GM23338 (cell line): ENCODE data around the gene PRPF6. TPM values are rescaled to one million over a fixed set of nuclear protein-coding genes. Genes with fewer than 3 reads are reported as not detected.

ENCODE experiments used
- ATAC-seq: fragments of 200-7000 bp; cut with Tn5 transposase; 3 replicates; pipeline ENCODE4 v1.9.1; 2020
- DNase-seq: peaks from one replicate; pipeline ENCODE4 v3.0.0-alpha.2; 2015; ENCODE audit warnings: low spot score
- H2AFZ ChIP-seq: fragments of 200-600 bp; sonication (generic); 2 replicates; pipeline ENCODE4 v1.8.0; 2016; ENCODE audit warnings: antibody characterized with exemption, mild to moderate bottlenecking, moderate library complexity
- H3F3A ChIP-seq: fragments of 200-600 bp; sonication (generic); replicated peaks from 2 replicates; pipeline ENCODE4 v1.8.0; 2017; ENCODE audit warnings: antibody characterized with exemption, mixed run types, low read depth
- H3K27ac ChIP-seq: fragments of 200-600 bp; sonication (generic); 2 replicates; pipeline ENCODE4 v1.6.1; 2016; ENCODE audit warnings: low read depth
- H3K27me3 ChIP-seq: fragments of 200-600 bp; sonication (generic); 2 replicates; pipeline ENCODE4 v1.8.0; 2016; ENCODE audit warnings: mild to moderate bottlenecking, mixed run types, moderate library complexity; ENCODE audit not compliant: insufficient read depth
- H3K36me3 ChIP-seq: fragments of 200-600 bp; sonication (generic); 2 replicates; pipeline ENCODE4 v1.8.0; 2016; ENCODE audit warnings: mild to moderate bottlenecking; ENCODE audit not compliant: insufficient read depth
- H3K4me1 ChIP-seq: fragments of 200-600 bp; sonication (generic); 2 replicates; pipeline ENCODE4 v1.8.0; 2016; ENCODE audit warnings: mild to moderate bottlenecking, moderate library complexity; ENCODE audit not compliant: insufficient read depth
- H3K4me2 ChIP-seq: fragments of 200-600 bp; sonication (generic); 2 replicates; pipeline ENCODE4 v1.7.1; 2017; ENCODE audit warnings: mixed run types
- H3K4me3 ChIP-seq: fragments of 200-600 bp; sonication (generic); 2 replicates; pipeline ENCODE4 v1.6.1; 2016; ENCODE audit warnings: mixed run types
- H3K79me2 ChIP-seq: fragments of 200-600 bp; sonication (generic); replicated peaks from 2 replicates; pipeline ENCODE4 v1.8.0; 2017; ENCODE audit warnings: mild to moderate bottlenecking; ENCODE audit not compliant: insufficient read depth
- H3K9me2 ChIP-seq: fragments of 200-600 bp; sonication (generic); 2 replicates; pipeline ENCODE4 v1.8.0; 2017; ENCODE audit not compliant: insufficient read depth
- H4K20me1 ChIP-seq: fragments of 200-600 bp; sonication (generic); replicated peaks from 2 replicates; pipeline ENCODE4 v1.8.0; 2017; ENCODE audit warnings: mild to moderate bottlenecking; ENCODE audit not compliant: insufficient read depth
- H3K27ac Mint-ChIP-seq: 2 replicates; pipeline ENCODE4 v1.8.0; 2020; ENCODE audit warnings: inconsistent platforms, mild to moderate bottlenecking, moderate library complexity, mixed read lengths
- H3K27me3 Mint-ChIP-seq: 3 replicates; pipeline ENCODE4 v1.8.0; 2022; ENCODE audit warnings: low read depth, mild to moderate bottlenecking, moderate library complexity, mixed read lengths, inconsistent platforms; ENCODE audit not compliant: insufficient read depth, poor library complexity
- H3K36me3 Mint-ChIP-seq: 3 replicates; pipeline ENCODE4 v1.8.0; 2021; ENCODE audit warnings: low read depth, mild to moderate bottlenecking, inconsistent platforms, moderate library complexity, mixed read lengths
- H3K4me1 Mint-ChIP-seq: 3 replicates; pipeline ENCODE4 v1.8.0; 2020; ENCODE audit warnings: mild to moderate bottlenecking, inconsistent platforms, mixed read lengths
- H3K4me3 Mint-ChIP-seq: 3 replicates; pipeline ENCODE4 v1.8.0; 2021; ENCODE audit warnings: moderate library complexity, mild to moderate bottlenecking, inconsistent platforms, mixed read lengths
- H3K9me3 Mint-ChIP-seq: 3 replicates; pipeline ENCODE4 v1.8.0; 2020; ENCODE audit warnings: moderate library complexity, mild to moderate bottlenecking, inconsistent platforms, mixed read lengths
- CREB1 ChIP-seq: fragments of 250-450 bp; sonication (Bioruptor Pico); IDR thresholded peaks from 2 replicates; pipeline ENCODE4 v1.5.0; 2020; ENCODE audit warnings: low read depth, mild to moderate bottlenecking, moderate library complexity
- CTCF ChIP-seq, 2 experiments: fragments of 200-600 bp in 1 of 2; sonication (generic) in 1 of 2; conservative IDR thresholded peaks; 2 replicates each; pipeline versions ENCODE4 v1.5.1 to v1.6.1; 2016 to 2017; ENCODE audit warnings: antibody characterized with exemption in 2 of 2, low read depth in 2 of 2, mild to moderate bottlenecking in 2 of 2, moderate library complexity in 1 of 2
- ETS1 ChIP-seq: IDR thresholded peaks from 2 replicates; pipeline ENCODE4 v1.6.1; 2016; ENCODE audit warnings: antibody characterized with exemption
- EZH2 ChIP-seq: fragments of 200-600 bp; sonication (generic); IDR thresholded peaks from one replicate; pipeline ENCODE4 v1.8.0; 2017; ENCODE audit warnings: antibody characterized with exemption, mild to moderate bottlenecking, low read depth; ENCODE audit not compliant: unreplicated experiment
- EZH2phosphoT487 ChIP-seq: fragments of 200-600 bp; sonication (generic); IDR thresholded peaks from one replicate; pipeline ENCODE4 v1.8.1; 2018; ENCODE audit warnings: antibody characterized with exemption; ENCODE audit not compliant: unreplicated experiment
- JUNB ChIP-seq: IDR thresholded peaks from one replicate; pipeline ENCODE4 v1.6.1; 2016; ENCODE audit warnings: antibody characterized with exemption; ENCODE audit not compliant: unreplicated experiment
- NANOG ChIP-seq: IDR thresholded peaks from 2 replicates; pipeline ENCODE4 v1.6.1; 2016; ENCODE audit warnings: antibody characterized with exemption, borderline replicate concordance
- POLR2AphosphoS5 ChIP-seq: IDR thresholded peaks from 2 replicates; pipeline ENCODE4 v1.6.1; 2016; ENCODE audit warnings: antibody characterized with exemption, low read depth
- REST ChIP-seq: IDR thresholded peaks from one replicate; pipeline ENCODE4 v1.6.1; 2018; ENCODE audit warnings: antibody characterized with exemption; ENCODE audit not compliant: unreplicated experiment
- STAT1 ChIP-seq: IDR thresholded peaks from one replicate; pipeline ENCODE4 v1.6.1; 2016; ENCODE audit warnings: antibody characterized with exemption; ENCODE audit not compliant: unreplicated experiment
- ZNF114 ChIP-seq: fragments of 250-450 bp; sonication (Bioruptor Pico); IDR thresholded peaks from 2 replicates; pipeline ENCODE4 v1.5.0; 2020; ENCODE audit warnings: mild to moderate bottlenecking, moderate library complexity
- ZNF331 ChIP-seq: fragments of 250-450 bp; sonication (Bioruptor Pico); IDR thresholded peaks from 2 replicates; pipeline ENCODE4 v1.5.0; 2020; ENCODE audit warnings: low read depth, mild to moderate bottlenecking, moderate library complexity
- polyA plus RNA-seq: library from polyadenylated mRNA; unstranded; fragments of >200 nt; fragmentation: Nextera tagmentation; extraction: Ambion mirVana; gene quantifications from 2 replicates; pipeline ENCODE4 v1.2.1, GENCODE V29; 2016
- total RNA-seq: library from RNA; depleted of rRNA; stranded (reverse); fragments of >200 nt; shearing (Covaris generic); gene quantifications from 2 replicates; pipeline ENCODE4 v1.2.3, GENCODE V29; 2014

PRPF6 gene
- total and polyA plus RNA-seq, 2 experiments from 2014 or later: 53.8 to 79.9 TPM

- TF ChIP-seq ETS1 (no peak), REST (no peak), NANOG (no peak), STAT1 (no peak)
Observed at GRCh38 chr20:64071341-64072332, 90.7 kb downstream of the PRPF6 start (continued).

- DNase-seq (no peak), ATAC-seq (no peak)
- no peaks in the 10 kb centered on the region for H3K36me3 ChIP-seq
- H3K27me3 ChIP-seq: no peaks in the 10 kb centered on the region
- no peak overlapping the region for H3K27ac ChIP-seq
- H3K36me3 Mint-ChIP-seq: peaks cover 2% of the 10 kb centered on the region; the same call in 1 of the 3 replicates
- H3K9me2 ChIP-seq: no peaks in the 10 kb centered on the region
- H3K27ac Mint-ChIP-seq: no peak overlapping the region
- H3K4me3 Mint-ChIP-seq: no peak overlapping the region
- H3K9me3 Mint-ChIP-seq: no peaks in the 10 kb centered on the region
- no peak overlapping the region for H3K4me3 ChIP-seq
- no peaks in the 10 kb centered on the region for H3K4me1 ChIP-seq
- peaks cover 3% of the 10 kb centered on the region; the same call in 2 of the 3 replicates for H3K4me1 Mint-ChIP-seq
- H3F3A ChIP-seq: no peaks in the 10 kb centered on the region
- no peaks in the 10 kb centered on the region for H3K79me2 ChIP-seq
- no peaks in the 10 kb centered on the region for H4K20me1 ChIP-seq
- peaks cover 5% of the 10 kb centered on the region for H3K27me3 Mint-ChIP-seq
- H2AFZ ChIP-seq: no peak overlapping the region
- no peak overlapping the region for H3K4me2 ChIP-seq
- TF ChIP-seq ZNF331 (CRISPR knock-in tag): no peak
- no peak for TF ChIP-seq JUNB
- TF ChIP-seq CREB1 (CRISPR knock-in tag): no peak
- TF ChIP-seq EZH2: no peak
- TF ChIP-seq ZNF114 (CRISPR knock-in tag): no peak
- no peak for TF ChIP-seq POLR2AphosphoS5
- TF ChIP-seq ETS1: no peak
- no peak for TF ChIP-seq REST
- TF ChIP-seq NANOG: no peak
- TF ChIP-seq EZH2phosphoT487: no peak
- TF ChIP-seq CTCF (conservative IDR thresholded peaks at IDR 0.05; ENCODE audit: low read depth in 2 of 2): no peak
Observed at GRCh38 chr20:64072498-64073063, 91.6 kb downstream of the PRPF6 start.
